Memory B cell (primary cell): ENCODE measurements around the gene CADM2.

Experiments
- ATAC-seq: fragments of 150-1000 bp; cut with Tn5 transposase; 2 replicates; pipeline ENCODE4 v1.10.0; 2021; ENCODE audit warnings: low read depth, mild to moderate bottlenecking, moderate library complexity
- DNase-seq, 2 donors: peaks; one replicate each; pipeline ENCODE4 v3.0.0; 2022; ENCODE audit warnings: low spot score in 2 of 2
- H3K27ac Mint-ChIP-seq: one replicate; pipeline ENCODE4 v1.8.0; 2022; ENCODE audit warnings: mild to moderate bottlenecking, moderate library complexity, mixed read lengths
- H3K27me3 Mint-ChIP-seq: one replicate; pipeline ENCODE4 v1.8.0; 2022; ENCODE audit warnings: mixed read lengths
- H3K36me3 Mint-ChIP-seq: one replicate; pipeline ENCODE4 v1.8.0; 2022; ENCODE audit warnings: mild to moderate bottlenecking, mixed read lengths
- H3K4me1 Mint-ChIP-seq: one replicate; pipeline ENCODE4 v1.8.0; 2022; ENCODE audit warnings: mixed read lengths
- H3K4me3 Mint-ChIP-seq: one replicate; pipeline ENCODE4 v1.8.0; 2022; ENCODE audit warnings: mild to moderate bottlenecking, moderate library complexity, mixed read lengths
- H3K9me3 Mint-ChIP-seq: one replicate; pipeline ENCODE4 v1.8.0; 2022; ENCODE audit warnings: mixed read lengths

CADM2 gene

GRCh38 chr3:85554153-85554552 is 595.4 kb downstream of the CADM2 start:
- H3K36me3 Mint-ChIP-seq = no peaks in the 10 kb centered on the region

GRCh38 chr3:85560088-85560785 is 601.4 kb downstream of the CADM2 start:
- Mint-ChIP-seq H3K4me1 (no peaks in the 10 kb centered on the region), H3K27me3 (no peaks in the 10 kb centered on the region), H3K27ac (no peak overlapping the region), H3K9me3 (no peaks in the 10 kb centered on the region), H3K36me3 (no peaks in the 10 kb centered on the region), H3K4me3 (no peak overlapping the region)
- DNase-seq (no peak), ATAC-seq (no peak)

More at GRCh38 chr3:85554153-85554552, 595.4 kb downstream of the CADM2 start:
- no peaks in the 10 kb centered on the region for H3K4me1 Mint-ChIP-seq
- no peak overlapping the region for H3K27ac Mint-ChIP-seq
- DNase-seq (no peak), ATAC-seq (no peak)
- H3K27me3 Mint-ChIP-seq = no peaks in the 10 kb centered on the region
- no peaks in the 10 kb centered on the region for H3K9me3 Mint-ChIP-seq
- no peak overlapping the region for H3K4me3 Mint-ChIP-seq

GRCh38 chr3:85567071-85567676 is 608.4 kb downstream of the CADM2 start:
- ATAC-seq (no peak), DNase-seq (no peak)
- Mint-ChIP-seq H3K4me3 (no peak overlapping the region), H3K4me1 (no peaks in the 10 kb centered on the region), H3K27ac (no peak overlapping the region), H3K27me3 (no peaks in the 10 kb centered on the region), H3K9me3 (no peaks in the 10 kb centered on the region), H3K36me3 (no peaks in the 10 kb centered on the region)

GRCh38 chr3:85570819-85571218 is 612.0 kb downstream of the CADM2 start:
- H3K4me3 Mint-ChIP-seq = no peak overlapping the region
- no peaks in the 10 kb centered on the region for H3K4me1 Mint-ChIP-seq
- no peaks in the 10 kb centered on the region for H3K27me3 Mint-ChIP-seq
- no peaks in the 10 kb centered on the region for H3K36me3 Mint-ChIP-seq
- peak; percentile 87 for ATAC-seq
- no peak for DNase-seq
- no peaks in the 10 kb centered on the region for H3K9me3 Mint-ChIP-seq
- H3K27ac Mint-ChIP-seq = no peak overlapping the region

- Mint-ChIP-seq H3K4me3 (no peak overlapping the region), H3K27me3 (no peaks in the 10 kb centered on the region), H3K9me3 (no peaks in the 10 kb centered on the region), H3K36me3 (no peaks in the 10 kb centered on the region), H3K4me1 (no peaks in the 10 kb centered on the region), H3K27ac (no peak overlapping the region)
- no peak for DNase-seq
- ATAC-seq = no peak
Observed at GRCh38 chr3:85571835-85572234, 613.0 kb downstream of the CADM2 start.

- DNase-seq (no peak), ATAC-seq (no peak)
- Mint-ChIP-seq H3K9me3 (no peaks in the 10 kb centered on the region), H3K4me3 (no peak overlapping the region), H3K4me1 (no peaks in the 10 kb centered on the region), H3K27me3 (no peaks in the 10 kb centered on the region), H3K36me3 (no peaks in the 10 kb centered on the region), H3K27ac (no peak overlapping the region)
Observed at GRCh38 chr3:85572426-85572825, 613.6 kb downstream of the CADM2 start.

GRCh38 chr3:85572978-85573377 is 614.2 kb downstream of the CADM2 start:
- ATAC-seq = no peak
- no peaks in the 10 kb centered on the region for H3K9me3 Mint-ChIP-seq
- H3K4me3 Mint-ChIP-seq = no peak overlapping the region
- H3K36me3 Mint-ChIP-seq = no peaks in the 10 kb centered on the region
- H3K27ac Mint-ChIP-seq = no peak overlapping the region
- no peaks in the 10 kb centered on the region for H3K4me1 Mint-ChIP-seq
- DNase-seq = no peak
- no peaks in the 10 kb centered on the region for H3K27me3 Mint-ChIP-seq

GRCh38 chr3:85574006-85574705 is 615.4 kb downstream of the CADM2 start:
- Mint-ChIP-seq H3K27me3 (no peaks in the 10 kb centered on the region), H3K4me1 (no peaks in the 10 kb centered on the region), H3K36me3 (no peaks in the 10 kb centered on the region), H3K4me3 (no peak overlapping the region), H3K9me3 (no peaks in the 10 kb centered on the region), H3K27ac (no peak overlapping the region)
- ATAC-seq (no peak), DNase-seq (no peak)

- Mint-ChIP-seq H3K4me1 (no peaks in the 10 kb centered on the region), H3K4me3 (no peak overlapping the region), H3K36me3 (no peaks in the 10 kb centered on the region), H3K9me3 (no peaks in the 10 kb centered on the region), H3K27me3 (no peaks in the 10 kb centered on the region), H3K27ac (no peak overlapping the region)
- ATAC-seq (peak; percentile 38), DNase-seq (peak; percentile 20 to 35)
Observed at GRCh38 chr3:85576091-85576690, 617.4 kb downstream of the CADM2 start.

GRCh38 chr3:85576697-85577200 is 618.0 kb downstream of the CADM2 start:
- no peaks in the 10 kb centered on the region for H3K27me3 Mint-ChIP-seq
- DNase-seq (no peak), ATAC-seq (no peak)
- no peaks in the 10 kb centered on the region for H3K36me3 Mint-ChIP-seq
- H3K4me1 Mint-ChIP-seq = no peaks in the 10 kb centered on the region
- no peak overlapping the region for H3K27ac Mint-ChIP-seq
- no peak overlapping the region for H3K4me3 Mint-ChIP-seq
- H3K9me3 Mint-ChIP-seq = no peaks in the 10 kb centered on the region

GRCh38 chr3:85584779-85585356 is 626.1 kb downstream of the CADM2 start:
- no peak overlapping the region for H3K4me3 Mint-ChIP-seq

GRCh38 chr3:85586018-85586417 is 627.2 kb downstream of the CADM2 start:
- no peak overlapping the region for H3K4me3 Mint-ChIP-seq
- H3K27ac Mint-ChIP-seq = no peak overlapping the region
- no peak for ATAC-seq
- H3K27me3 Mint-ChIP-seq = no peaks in the 10 kb centered on the region
- DNase-seq = no peak
- H3K36me3 Mint-ChIP-seq = no peaks in the 10 kb centered on the region
- H3K9me3 Mint-ChIP-seq = no peaks in the 10 kb centered on the region
- no peaks in the 10 kb centered on the region for H3K4me1 Mint-ChIP-seq

More at GRCh38 chr3:85584779-85585356, 626.1 kb downstream of the CADM2 start:
- ATAC-seq (peak; percentile 26), DNase-seq (no peak)
- Mint-ChIP-seq H3K9me3 (no peaks in the 10 kb centered on the region), H3K27me3 (no peaks in the 10 kb centered on the region), H3K4me1 (no peaks in the 10 kb centered on the region), H3K36me3 (no peaks in the 10 kb centered on the region), H3K27ac (no peak overlapping the region)

GRCh38 chr3:85589145-85589544 is 630.4 kb downstream of the CADM2 start:
- Mint-ChIP-seq H3K4me3 (no peak overlapping the region), H3K36me3 (no peaks in the 10 kb centered on the region), H3K9me3 (no peaks in the 10 kb centered on the region), H3K27ac (no peak overlapping the region), H3K4me1 (no peaks in the 10 kb centered on the region), H3K27me3 (no peaks in the 10 kb centered on the region)
- ATAC-seq = no peak
- no peak for DNase-seq

- Mint-ChIP-seq H3K36me3 (no peaks in the 10 kb centered on the region), H3K27me3 (no peaks in the 10 kb centered on the region), H3K4me1 (no peaks in the 10 kb centered on the region), H3K27ac (no peak overlapping the region), H3K4me3 (no peak overlapping the region), H3K9me3 (no peaks in the 10 kb centered on the region)
- ATAC-seq = no peak
- DNase-seq = no peak
Observed at GRCh38 chr3:85591451-85591850, 632.7 kb downstream of the CADM2 start.
